HL-60 (cell line): ENCODE results near the gene CEP164.

Source experiments
- CTCF ChIP-seq: IDR thresholded peaks from one replicate; pipeline ENCODE4 v1.5.1; 2011; ENCODE audit warnings: low read length, control low read depth, inconsistent platforms; ENCODE audit not compliant: insufficient read depth
- POLR2AphosphoS5 ChIP-seq: IDR thresholded peaks from 2 replicates; pipeline ENCODE4 v1.6.1; 2012; ENCODE audit warnings: low read depth
- REST ChIP-seq: IDR thresholded peaks from 2 replicates; pipeline ENCODE4 v1.6.1; 2012; ENCODE audit warnings: low read depth; ENCODE audit not compliant: insufficient replicate concordance

GRCh38 chr11:117414724-117415123 is 87.1 kb downstream of the CEP164 start:
- TF ChIP-seq CTCF (no peak), REST (no peak), POLR2AphosphoS5 (no peak)
